ENCODE measurements around the gene GPC2. TPM values are rescaled to one million over a fixed set of nuclear protein-coding genes. Genes with fewer than 3 reads are reported as not detected.
"Not testable (repeated sequence)": the region's sequence is repeated elsewhere in the genome, so short reads cannot be mapped to it uniquely, and the experiment has no call there.

GPC2 gene
- total RNA-seq, 2 donors from 2014 or later, result 1.8 to 5.0 TPM

- no peaks in the 10 kb centered on the region for H3K4me1 ChIP-seq (ENCODE audit: control insufficient read depth in 1 of 2, low read depth in 2 of 2)
- H3K27me3 ChIP-seq (replicated peaks; ENCODE audit: insufficient read depth), result no peaks in the 10 kb centered on the region
- DNase-seq (ENCODE audit: low spot score), result no peak
- TF ChIP-seq CTCF (IDR thresholded peaks at IDR 0.05), result no peak
- no peak overlapping the region for H3K4me3 ChIP-seq
- H3K36me3 ChIP-seq, result no peaks in the 10 kb centered on the region
- H3K9me3 ChIP-seq, result no peaks in the 10 kb centered on the region
- no peak overlapping the region for H3K27ac ChIP-seq
- no peak for ATAC-seq (ENCODE audit: insufficient number of reproducible peaks, low FRiP score, low read depth)
Measured at GRCh38 chr7:100209493-100209892, 32.3 kb upstream of the GPC2 start.

- no peaks in the 10 kb centered on the region for H3K9me3 ChIP-seq
- H3K4me3 ChIP-seq, result no peak overlapping the region
- ATAC-seq (ENCODE audit: insufficient number of reproducible peaks, low FRiP score, low read depth) (no peak), DNase-seq (ENCODE audit: low spot score) (no peak)
- no peaks in the 10 kb centered on the region for H3K27me3 ChIP-seq (replicated peaks; ENCODE audit: insufficient read depth)
- no peaks in the 10 kb centered on the region for H3K36me3 ChIP-seq
- H3K27ac ChIP-seq, result no peak overlapping the region
- no peak for TF ChIP-seq CTCF (IDR thresholded peaks at IDR 0.05)
- H3K4me1 ChIP-seq (ENCODE audit: control insufficient read depth in 1 of 2, low read depth in 2 of 2), result no peaks in the 10 kb centered on the region
Measured at GRCh38 chr7:100208911-100209408, 31.8 kb upstream of the GPC2 start.

DNA sequence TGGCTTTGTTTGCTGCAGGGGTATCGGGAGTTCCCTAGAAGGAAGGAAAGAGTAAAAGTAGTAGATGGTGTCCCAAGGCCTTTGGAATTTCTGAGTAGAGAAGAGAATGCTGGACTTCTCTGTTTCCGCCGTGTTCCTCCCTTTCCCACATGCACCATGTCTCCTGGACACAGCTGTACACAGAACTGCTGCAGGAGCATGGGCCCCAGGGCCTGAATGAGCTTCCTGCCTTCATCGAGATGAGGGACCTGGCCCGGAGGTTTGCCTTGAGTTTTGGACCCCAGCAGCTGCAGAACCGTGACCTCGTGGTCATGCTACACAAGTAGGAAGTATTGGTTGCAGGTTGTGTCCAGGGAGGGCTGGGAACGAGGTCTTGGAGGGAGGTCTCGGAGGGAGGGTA lies 27.3 kb upstream of the GPC2 start:
- H3K36me3 ChIP-seq, result no peaks in the 10 kb centered on the region
- ATAC-seq (ENCODE audit: insufficient number of reproducible peaks, low FRiP score, low read depth) (no peak), DNase-seq (ENCODE audit: low spot score) (no peak)
- no peak overlapping the region for H3K4me3 ChIP-seq
- H3K4me1 ChIP-seq (ENCODE audit: control insufficient read depth in 1 of 2, low read depth in 2 of 2), result no peaks in the 10 kb centered on the region
- H3K27ac ChIP-seq, result no peak overlapping the region
- no peaks in the 10 kb centered on the region for H3K27me3 ChIP-seq (replicated peaks; ENCODE audit: insufficient read depth)
- no peaks in the 10 kb centered on the region for H3K9me3 ChIP-seq
- TF ChIP-seq CTCF (IDR thresholded peaks at IDR 0.05), result no peak

- Histone ChIP-seq H3K4me3 (no peak overlapping the region), H3K27me3 (replicated peaks; ENCODE audit: insufficient read depth) (no peaks in the 10 kb centered on the region), H3K4me1 (ENCODE audit: control insufficient read depth in 1 of 2, low read depth in 2 of 2) (no peaks in the 10 kb centered on the region), H3K36me3 (no peaks in the 10 kb centered on the region), H3K27ac (no peak overlapping the region), H3K9me3 (no peaks in the 10 kb centered on the region)
- DNase-seq (ENCODE audit: low spot score) (no peak), ATAC-seq (ENCODE audit: insufficient number of reproducible peaks, low FRiP score, low read depth) (no peak)
- no peak for TF ChIP-seq CTCF (IDR thresholded peaks at IDR 0.05)
Measured at GRCh38 chr7:100200693-100201092, 23.5 kb upstream of the GPC2 start.

DNA sequence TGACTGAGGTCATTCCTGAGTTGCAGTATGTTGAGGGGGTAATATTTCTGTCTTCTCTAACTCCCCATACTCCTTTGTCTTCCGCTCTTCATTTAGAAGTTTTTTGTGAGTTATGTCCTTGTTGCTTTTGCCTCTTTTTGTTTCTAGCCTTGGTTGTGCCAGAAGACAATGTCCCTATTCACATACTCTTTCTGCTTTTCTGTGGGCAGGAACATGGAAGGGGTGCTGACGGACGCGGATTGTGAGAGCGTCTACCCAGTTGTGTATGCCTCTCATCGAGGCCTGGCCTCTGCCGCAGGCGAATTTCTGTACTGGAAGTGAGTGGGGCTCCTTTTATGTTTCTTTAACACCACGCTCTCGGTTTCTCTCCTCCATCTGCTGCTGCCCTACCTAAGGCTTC lies 21.1 kb upstream of the GPC2 start:
- ATAC-seq (ENCODE audit: insufficient number of reproducible peaks, low FRiP score, low read depth), result no peak

DNA sequence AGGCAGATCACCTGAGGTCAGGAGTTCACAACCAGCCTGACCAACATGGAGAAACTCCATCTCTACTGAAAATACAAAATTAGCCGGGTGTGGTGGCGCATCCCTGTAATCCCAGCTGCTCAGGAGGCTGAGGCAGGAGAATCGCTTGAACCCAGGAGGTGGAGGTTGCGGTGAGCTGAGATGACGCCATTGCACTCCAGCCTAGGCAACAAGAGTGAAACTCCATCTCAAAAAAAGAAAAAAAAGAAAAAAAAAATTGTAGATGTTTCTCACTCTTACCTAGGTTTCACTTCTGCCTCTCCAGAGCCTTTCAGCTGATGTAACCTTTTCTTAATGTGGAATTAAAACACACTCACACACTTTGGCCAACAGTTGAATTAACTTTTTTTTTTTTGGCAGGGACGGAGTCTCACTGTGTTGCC lies 18.7 kb upstream of the GPC2 start:
- not testable (repeated sequence) for H3K27me3 ChIP-seq (replicated peaks; ENCODE audit: insufficient read depth); DNase-seq (ENCODE audit: low spot score); H3K27ac ChIP-seq

More for the DNA sequence above, 21.1 kb upstream of the GPC2 start:
- TF ChIP-seq CTCF (IDR thresholded peaks at IDR 0.05), result no peak
- H3K4me1 ChIP-seq (ENCODE audit: control insufficient read depth in 1 of 2, low read depth in 2 of 2), result no peaks in the 10 kb centered on the region
- H3K27me3 ChIP-seq (replicated peaks; ENCODE audit: insufficient read depth), result no peaks in the 10 kb centered on the region
- no peak for DNase-seq (ENCODE audit: low spot score)
- H3K36me3 ChIP-seq, result no peaks in the 10 kb centered on the region
- H3K27ac ChIP-seq, result no peak overlapping the region
- no peak overlapping the region for H3K4me3 ChIP-seq
- no peaks in the 10 kb centered on the region for H3K9me3 ChIP-seq

More for the DNA sequence above, 18.7 kb upstream of the GPC2 start:
- H3K36me3 ChIP-seq; H3K9me3 ChIP-seq; H3K4me3 ChIP-seq; H3K4me1 ChIP-seq (ENCODE audit: control insufficient read depth in 1 of 2, low read depth in 2 of 2); ATAC-seq (ENCODE audit: insufficient number of reproducible peaks, low FRiP score, low read depth): not testable (repeated sequence)
